Amygdala (tissue), 56 donors: ENCODE measurements around the gene BTN2A1.

Experiments used
- DNase-seq, 56 donors: peaks; one replicate each; lab custom pipeline; 2025; lab: John Stamatoyannopoulos, UW

BTN2A1 gene

DNA sequence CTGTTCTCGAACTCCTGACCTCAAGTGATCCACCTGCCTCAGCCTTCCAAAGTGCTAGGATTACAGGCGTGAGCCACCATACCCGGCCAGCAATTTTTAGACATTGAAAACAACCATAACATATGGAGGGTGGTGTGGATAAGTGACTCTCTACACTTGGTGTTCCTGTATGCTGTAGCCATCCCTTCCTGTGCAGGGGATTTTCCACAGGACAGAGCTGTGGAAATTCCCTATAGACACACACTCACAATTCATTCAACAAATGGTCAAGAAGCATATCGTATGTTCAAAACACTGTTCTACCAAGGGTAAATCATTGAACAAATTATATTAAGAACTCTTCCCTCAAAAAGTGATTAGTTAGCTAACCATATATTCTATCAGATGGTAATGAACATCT, 6.3 kb downstream of the BTN2A1 start:
- DNase-seq = no peak

DNA sequence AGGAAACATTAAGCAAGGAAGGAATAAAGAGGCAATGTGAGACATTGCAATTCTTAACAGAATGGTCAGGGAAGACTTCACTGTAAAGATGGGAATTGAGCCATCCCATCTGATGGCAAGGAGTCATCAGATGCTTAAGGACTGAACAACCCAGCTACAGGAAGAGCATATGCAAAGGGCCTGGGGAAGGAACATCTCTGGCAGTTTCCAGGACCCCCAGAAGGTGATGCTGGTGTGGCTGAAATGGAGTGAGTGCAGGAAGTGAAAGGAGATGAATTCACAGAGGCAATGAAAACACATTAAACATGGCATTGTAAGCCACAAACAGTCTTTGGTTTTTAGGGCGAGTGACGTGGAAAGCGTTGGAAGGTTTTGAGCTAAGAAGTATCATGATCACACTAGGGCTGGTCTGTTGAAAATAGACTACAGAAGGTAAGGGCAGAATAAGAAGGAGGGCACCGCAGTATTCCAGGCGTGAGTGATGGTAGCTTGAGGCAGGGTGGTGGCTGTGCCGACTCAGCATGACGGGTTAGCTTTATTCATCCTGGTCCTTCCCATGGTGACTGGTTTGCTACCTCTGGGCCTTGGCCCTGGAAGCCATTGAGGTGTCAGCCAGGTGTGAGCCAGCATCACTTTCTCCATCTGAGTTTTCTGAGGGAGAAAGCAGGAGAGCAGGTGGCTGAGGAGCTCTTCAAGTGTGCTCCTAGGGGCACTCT, 6.8 kb downstream of the BTN2A1 start:
- no peak for DNase-seq

DNA sequence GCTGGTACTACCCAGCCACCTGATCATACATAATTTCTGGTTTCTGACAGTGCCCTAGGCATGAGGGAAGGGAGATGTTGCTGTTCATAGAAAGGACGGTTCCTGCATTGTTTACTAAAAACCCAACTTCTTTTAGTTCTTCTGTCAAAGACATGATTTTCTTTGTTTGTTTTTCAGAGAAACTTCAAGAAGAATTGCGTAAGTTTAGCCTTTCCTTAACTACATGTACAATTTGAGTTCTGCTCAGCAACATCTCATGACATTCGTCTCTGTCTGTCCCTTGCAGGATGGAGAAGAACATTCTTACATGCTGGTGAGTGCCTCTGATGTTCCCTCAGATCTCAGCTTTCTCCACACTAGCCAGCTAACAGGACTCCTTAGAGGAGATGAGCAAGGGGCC, 8.0 kb downstream of the BTN2A1 start:
- no peak for DNase-seq

DNA sequence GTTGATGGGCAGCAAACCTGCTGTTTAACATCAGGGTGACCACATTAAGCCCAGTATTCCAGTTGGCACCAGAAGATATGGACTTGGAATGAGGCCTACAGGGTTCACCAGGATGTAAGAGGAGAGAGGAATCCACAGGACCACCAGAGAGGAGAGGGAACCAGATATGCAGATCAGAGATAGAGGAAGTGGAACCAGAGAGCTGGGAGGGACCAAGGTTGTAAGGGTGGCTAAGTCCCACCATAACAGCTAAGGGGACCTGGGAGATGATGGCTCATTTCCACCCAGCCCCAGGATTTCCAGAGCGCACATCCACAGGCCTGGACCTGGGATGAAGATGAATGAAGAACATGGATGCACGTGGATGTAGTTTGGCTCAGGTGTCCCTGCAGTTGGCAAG, 11.1 kb downstream of the BTN2A1 start:
- DNase-seq = no peak

DNA sequence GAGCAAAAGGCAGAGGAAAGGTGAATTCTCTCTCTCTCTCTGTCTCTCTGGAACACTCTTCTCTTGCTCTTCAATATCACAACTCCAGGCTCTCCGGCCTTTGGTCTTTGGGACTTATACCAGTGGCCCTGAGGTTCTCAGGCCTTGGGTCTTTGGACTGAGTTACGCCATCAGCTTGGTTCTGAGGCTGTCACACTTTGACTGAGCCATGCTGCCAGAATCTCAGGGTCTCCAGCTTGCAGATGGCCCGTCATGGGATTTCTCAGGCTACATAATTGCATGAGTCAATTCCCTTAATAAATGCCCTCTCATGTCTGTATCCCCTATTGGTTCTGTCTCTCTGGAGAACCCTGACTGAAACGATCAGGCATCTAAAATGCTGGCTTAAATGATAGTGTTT, 12.9 kb downstream of the BTN2A1 start:
- no peak for DNase-seq

DNA sequence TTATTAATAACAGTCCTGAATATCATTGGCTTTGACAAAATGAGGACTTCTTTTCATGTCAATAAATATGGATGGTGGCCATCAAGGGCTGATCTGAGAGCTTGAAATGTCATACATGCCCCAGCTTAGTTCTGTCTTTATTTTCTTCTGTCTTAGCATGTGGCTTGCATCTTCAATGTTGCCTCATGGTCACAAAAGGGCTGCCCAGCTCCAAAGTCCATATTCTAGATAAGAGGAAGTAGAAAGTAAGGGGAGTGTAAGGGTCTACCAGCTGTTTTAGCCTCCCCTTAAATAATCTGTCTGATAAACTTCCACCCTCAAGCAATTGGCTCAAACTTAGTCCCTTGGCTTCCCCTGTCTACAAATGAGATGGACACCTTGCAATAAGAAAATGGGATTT, 14.2 kb downstream of the BTN2A1 start:
- DNase-seq = no peak

DNA sequence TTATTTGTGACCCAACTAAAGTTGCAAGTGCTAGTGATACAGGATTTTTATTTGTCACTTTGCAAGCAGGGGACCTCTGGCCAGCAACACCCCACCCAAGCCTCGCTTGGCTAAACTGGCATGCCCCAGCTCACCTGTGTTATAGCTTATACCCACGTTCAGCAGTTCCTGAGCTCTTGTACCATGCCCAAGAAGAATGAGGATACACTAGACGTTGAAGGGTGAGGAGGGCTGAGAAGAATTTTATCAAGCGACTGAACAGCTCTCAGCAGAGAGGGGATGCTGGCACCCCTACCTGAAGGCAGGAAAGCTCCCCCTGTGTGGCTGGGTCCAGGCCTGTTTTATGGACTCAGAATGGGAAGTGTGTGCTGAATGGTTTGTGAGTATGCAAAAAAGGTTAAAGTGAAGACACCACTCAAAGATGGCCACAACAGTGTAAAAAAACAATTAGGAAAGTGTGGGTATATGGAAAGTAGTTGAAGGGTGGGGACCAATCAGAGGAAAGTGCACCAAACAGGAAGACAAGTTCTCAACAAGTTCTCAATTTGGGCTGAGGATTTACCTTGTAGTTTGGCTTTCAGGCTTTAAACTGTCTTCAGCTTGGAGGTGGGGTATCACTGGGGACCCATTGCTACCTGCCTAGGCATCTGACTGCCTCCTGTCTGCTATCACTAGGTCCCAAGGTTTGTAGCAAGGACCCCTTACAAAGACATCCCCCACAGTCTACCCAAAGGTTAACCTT, 15.0 kb downstream of the BTN2A1 start:
- no peak for DNase-seq

DNA sequence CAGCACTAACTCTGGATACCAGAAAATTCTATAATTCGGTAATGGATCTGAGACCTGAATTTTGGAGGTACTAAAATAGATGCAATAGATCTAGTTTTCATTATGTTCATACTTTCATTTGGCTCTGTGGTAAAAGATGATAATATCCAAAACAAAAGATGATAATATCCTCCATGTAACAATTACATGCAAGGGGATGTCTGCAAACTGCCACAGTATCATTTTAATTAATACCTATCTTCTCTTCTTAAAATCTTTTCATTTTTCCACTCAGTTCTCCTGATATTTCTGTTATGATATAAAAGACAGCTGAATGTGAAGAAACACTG, 15.6 kb downstream of the BTN2A1 start:
- no peak for DNase-seq

DNA sequence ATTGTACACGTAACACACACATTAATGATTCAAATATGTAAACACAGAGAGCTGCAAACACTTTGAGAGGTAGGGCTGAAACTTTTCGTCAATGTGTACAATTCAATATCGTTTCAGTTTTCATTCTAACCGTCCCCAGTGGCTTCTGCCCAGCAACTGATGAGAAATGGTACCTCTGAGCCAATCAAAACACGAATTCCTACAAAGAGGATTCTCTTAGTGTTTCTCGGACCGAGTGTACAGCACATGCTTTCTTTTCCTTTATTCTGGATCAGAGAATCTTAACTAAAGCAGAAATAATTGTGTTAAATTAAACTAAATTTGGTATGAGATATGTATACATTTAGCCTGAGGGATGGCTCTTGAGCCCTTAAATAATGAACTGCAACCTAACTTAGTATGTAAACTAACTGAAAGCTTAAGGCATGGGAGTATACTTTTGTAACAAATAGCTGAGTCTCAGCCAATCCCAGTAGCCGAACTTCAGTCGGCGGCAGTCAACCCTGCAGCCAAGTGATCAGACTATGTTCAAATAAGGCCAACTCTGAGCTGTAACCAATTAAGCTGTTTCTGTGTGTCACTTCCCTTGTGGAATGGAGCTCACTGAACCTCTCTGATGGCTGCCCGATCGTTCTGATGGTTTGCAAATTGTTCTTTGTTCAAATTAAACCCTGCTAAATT, 16.1 kb downstream of the BTN2A1 start:
- DNase-seq = peak in 47 of 56 donors; percentile 2 to 79 (median 25)

DNA sequence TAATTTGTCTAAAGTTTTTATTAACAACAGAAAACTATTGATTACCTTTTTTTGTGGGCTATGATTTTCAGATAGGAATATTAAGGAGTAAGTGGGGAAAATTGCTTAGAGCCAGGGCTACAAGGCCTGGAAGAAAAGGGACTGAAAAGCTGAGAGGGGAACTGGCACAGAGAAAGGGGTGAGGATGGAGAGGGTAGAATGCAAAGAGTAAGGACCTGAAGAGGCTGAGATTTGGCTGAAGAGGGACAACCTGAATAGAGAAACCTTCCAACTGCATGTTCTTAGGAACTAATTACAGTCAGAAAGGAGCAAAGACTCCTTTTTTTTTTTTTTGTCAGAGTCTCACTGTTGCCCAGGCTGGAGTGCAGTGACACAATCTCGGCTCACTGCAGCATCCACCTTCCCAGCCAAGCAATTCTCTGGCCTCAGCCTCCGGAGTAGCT, 16.7 kb downstream of the BTN2A1 start:
- DNase-seq = peak in 1 of 56 donors; percentile 18

DNA sequence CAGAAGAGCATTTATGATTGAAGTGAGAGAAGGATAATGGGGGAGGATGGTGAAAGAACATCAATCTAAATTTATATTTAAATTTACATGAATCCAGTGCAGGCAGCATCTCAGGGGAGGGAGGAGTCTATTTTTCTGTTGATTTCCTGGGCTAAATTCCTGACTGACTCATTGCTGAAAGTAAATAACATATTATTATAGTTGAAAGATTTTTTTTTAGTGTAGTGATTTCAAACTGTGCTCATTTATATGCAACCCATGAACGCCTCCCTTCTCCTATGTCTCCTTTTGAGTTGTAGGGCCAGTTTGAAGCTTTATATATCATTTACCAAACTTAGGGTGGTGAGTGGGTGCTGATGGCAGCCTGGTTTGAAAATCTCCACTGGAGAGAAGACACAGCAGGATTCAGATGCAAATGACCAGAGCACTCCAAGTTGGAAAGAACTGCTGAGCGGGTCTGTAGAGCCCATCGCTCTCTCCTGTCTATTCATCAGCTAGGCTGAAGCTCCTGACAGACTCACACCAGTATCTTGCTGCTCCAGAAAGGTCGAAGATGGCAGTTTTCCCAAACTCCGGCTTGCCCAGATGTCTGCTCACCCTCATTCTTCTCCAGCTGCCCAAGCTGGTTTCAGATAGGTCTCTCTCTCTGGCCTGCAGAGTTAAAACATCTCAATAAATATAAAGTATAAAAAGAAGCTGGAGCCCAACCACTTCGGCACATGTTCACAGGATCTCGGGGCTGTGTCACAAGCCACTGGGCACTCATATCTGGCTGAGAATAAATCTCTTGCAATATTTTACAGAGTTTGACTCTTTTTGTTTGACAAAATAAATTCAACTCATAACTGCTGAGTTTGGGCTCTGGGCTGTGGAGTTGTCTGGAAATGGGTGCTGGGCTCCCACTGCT, 18.3 kb downstream of the BTN2A1 start:
- DNase-seq = peak in 3 of 56 donors; percentile 2 to 5 (median 2)

DNA sequence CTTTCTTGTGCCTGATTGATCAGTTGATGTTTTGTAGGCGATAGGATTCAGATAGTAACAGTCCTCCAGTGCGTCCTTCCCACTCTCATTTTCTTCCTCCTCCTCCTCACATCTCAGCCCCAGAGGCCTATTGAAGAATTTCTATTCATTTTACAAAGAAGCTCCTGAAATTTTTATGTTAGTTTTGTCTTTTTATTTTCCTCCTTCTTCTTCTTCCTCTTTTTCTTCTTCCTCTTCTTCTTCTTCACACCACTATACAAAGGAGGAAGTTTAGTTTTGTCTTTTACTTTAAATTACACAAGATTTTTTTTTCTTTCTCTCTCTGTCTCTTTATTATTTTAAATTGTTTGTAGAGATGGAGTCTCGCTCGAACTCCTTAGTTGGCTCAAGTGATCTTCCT, 19.1 kb downstream of the BTN2A1 start:
- no peak for DNase-seq

DNA sequence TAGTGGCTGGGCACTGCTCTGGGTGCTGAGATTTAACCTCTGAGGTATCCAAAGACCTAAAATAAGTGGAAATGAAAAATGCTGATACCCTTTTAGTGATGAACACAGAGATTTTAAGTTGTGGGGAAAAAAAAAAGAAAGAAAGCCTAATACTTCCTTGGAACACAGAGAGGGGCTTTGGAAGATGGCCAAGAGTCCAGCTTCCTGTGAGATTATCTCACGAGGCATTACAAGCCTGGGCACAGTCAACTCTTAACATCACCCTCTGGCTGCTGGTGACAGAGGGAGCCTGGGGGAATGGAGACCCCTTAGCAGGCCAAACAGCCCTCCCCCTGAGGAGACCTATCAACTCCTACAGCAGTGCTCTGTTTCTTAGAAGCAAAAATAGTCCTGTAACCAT, 19.7 kb downstream of the BTN2A1 start:
- no peak for DNase-seq

DNA sequence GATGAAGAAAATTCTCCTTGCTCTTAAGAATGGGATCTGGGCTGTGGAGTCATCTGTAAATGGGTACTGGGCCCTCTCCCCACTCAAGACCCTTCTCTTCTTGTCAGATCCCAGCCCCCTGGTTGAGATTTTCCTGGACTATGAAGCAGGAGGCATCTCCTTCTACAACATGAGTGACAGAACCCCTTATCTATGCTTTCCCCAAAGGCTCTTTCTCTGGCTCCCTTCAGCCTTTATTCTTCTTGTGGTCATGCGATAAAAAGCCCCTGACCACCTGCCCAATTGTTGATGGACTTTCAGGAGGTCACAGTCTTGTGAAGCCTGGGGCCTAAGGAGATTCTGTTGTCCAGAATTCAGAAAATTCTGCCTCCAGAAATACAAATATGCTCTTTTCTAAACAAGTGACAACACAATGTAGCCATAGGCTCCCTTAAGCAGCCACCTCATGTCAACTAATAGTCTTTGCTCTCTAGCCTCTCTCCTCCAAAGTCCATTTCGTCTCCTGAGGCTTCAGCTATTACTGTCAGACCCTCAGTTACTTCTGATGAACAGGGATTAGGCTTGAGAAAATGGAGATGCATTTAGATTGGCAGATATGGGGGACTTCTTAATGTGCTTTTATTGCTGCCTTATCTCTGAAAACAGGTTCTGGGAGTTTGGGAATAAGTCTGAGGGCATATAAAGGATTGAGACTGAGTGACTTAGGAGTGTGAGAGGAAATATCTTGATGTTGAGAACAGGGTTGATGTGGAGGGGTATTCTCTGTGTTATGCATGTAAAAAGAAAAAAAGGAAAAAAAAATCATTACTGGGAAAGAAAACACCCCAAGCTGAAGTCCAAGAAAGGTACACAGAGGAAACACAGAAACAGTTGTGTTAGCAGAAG, 20.6 kb downstream of the BTN2A1 start:
- DNase-seq = no peak

DNA sequence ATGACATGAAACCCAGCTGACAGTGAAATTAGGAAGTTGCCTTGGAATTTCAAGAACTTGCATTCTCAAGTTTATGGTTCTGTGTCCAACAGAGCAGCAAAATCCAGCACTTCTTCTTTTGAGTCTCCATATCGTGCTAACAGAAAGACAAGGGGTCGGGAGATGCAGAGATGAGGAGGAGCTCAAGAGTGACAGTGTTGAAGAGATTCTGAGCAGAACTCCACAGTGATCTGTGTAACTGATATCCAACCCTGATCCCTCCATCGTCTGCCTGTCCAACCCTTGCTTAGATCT, 21.2 kb downstream of the BTN2A1 start:
- DNase-seq = no peak

DNA sequence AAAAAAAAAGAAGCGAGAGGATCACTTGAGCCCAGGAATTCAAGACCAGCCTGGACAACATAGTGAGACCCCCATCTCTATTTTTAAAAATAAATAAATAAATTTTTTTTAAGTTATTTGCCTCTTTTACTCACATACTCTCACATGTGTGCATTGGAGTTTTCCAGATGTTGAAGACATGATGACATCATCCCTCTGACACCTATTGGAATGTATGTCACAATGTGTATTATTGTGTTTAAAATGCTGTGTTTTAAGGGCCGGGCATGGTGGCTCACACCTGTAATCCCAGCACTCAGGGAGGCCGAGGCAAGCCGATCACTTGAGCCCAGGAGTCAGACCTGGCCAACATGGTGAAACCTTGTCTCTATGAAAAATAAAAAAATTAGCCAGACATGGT, 24.6 kb downstream of the BTN2A1 start:
- no peak for DNase-seq

DNA sequence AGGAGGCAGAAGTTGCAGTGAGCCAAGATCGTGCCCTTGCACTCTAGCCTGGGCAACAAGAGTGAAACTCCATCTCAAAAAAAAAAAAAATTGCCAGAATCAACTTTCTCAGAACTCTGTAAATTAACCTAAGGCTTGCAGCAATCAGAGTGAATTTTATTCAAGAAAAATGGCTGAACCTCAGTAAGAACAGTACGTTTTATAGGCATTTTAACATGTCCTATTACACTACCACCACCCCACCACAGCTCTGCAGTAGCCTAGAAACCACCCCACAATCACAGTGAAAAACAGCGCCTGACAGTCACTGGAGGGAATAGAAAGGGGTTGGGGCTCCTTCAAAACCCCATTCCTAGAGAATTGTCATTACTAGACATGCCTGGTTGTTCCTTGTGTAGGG, 26.0 kb downstream of the BTN2A1 start:
- DNase-seq = no peak

DNA sequence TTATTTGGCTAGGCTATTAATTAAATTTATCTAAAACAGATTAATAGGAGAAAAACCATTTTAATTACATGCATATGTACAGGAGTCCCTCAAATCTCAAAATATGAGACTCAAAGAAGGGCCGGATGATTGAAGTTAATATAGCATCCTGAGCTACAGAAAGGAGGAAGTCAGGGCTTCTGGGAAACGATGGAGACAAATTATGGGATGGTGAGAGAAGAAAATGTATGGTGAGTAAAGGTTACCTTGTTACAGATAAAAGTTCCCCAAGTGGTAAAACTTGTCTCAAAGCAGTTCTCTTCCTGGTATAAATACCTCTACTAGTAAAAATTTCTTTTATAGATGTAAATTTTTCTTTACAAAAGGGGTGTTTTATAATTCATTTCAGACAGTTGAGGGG, 26.4 kb downstream of the BTN2A1 start:
- DNase-seq = no peak

DNA sequence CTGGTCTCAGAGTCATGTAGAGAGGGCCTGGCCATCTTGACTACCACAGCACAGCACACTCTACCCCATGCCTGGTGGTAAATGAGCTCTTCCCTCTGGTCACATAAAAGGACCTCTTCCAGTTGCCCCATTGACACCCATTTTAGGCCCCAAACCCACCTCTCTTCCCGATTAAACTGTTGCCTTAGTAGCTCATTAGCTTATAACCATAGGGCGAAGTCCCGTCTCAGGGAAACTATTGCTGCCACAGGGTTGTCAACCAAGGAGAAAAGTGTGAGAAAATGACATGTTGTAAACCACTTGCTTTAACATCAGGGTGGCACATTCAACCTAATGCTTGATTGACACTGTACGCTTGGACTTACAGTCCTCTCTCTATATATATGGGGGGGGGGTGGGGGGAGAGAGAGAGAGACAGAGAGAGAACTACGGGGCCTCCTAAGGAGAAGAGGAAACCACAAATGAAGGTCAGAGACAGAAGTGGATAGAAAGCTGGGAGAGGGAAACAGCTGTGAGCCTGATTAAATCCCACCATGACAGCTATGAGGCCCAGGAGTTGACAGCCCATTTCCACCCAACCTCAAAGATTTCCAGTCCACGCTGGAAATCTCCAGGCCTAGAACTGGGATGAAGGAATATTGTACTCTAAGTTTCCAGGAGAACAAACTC, 27.5 kb downstream of the BTN2A1 start:
- no peak for DNase-seq
